GM19193 (cell line): ENCODE measurements around the gene RCAN1.

Experiments used
- POLR2A ChIP-seq: IDR thresholded peaks from 4 replicates; pipeline ENCODE4 v1.6.1; 2011; ENCODE audit not compliant: insufficient read depth, insufficient read length; ENCODE audit errors: extremely low read depth

The RCAN1 gene

GRCh38 chr21:34569381-34569979 lies 45.4 kb downstream of the RCAN1 start:
- no peak for TF ChIP-seq POLR2A

GRCh38 chr21:34567604-34568155 lies 47.2 kb downstream of the RCAN1 start:
- TF ChIP-seq POLR2A, result no peak

GRCh38 chr21:34565238-34565637 lies 49.7 kb downstream of the RCAN1 start:
- no peak for TF ChIP-seq POLR2A

- no peak for TF ChIP-seq POLR2A
These were observed 53.1 kb downstream of the RCAN1 start for GRCh38 chr21:34561806-34562205.

- TF ChIP-seq POLR2A, result no peak
These were observed 54.3 kb downstream of the RCAN1 start for GRCh38 chr21:34560609-34561008.

- no peak for TF ChIP-seq POLR2A
These were observed 54.9 kb downstream of the RCAN1 start for GRCh38 chr21:34560021-34560420.

- TF ChIP-seq POLR2A, result no peak
These were observed 55.8 kb downstream of the RCAN1 start for GRCh38 chr21:34559089-34559631.

GRCh38 chr21:34558166-34558565 lies 56.7 kb downstream of the RCAN1 start:
- no peak for TF ChIP-seq POLR2A

GRCh38 chr21:34557261-34557660 lies 57.7 kb downstream of the RCAN1 start:
- no peak for TF ChIP-seq POLR2A

GRCh38 chr21:34554227-34554626 lies 60.7 kb downstream of the RCAN1 start:
- no peak for TF ChIP-seq POLR2A

GRCh38 chr21:34553151-34553952 lies 61.6 kb downstream of the RCAN1 start:
- TF ChIP-seq POLR2A, result no peak

- TF ChIP-seq POLR2A, result no peak
These were observed 62.4 kb downstream of the RCAN1 start for GRCh38 chr21:34552360-34553098.

GRCh38 chr21:34550182-34550799 lies 64.6 kb downstream of the RCAN1 start:
- no peak for TF ChIP-seq POLR2A

GRCh38 chr21:34548781-34549376 lies 66.0 kb downstream of the RCAN1 start:
- no peak for TF ChIP-seq POLR2A
